ENCODE data around the gene TXNL4A.

TXNL4A gene

GRCh38 chr18:79947881-79948610, 40.3 kb downstream of the TXNL4A start:
- FAIRE-seq (peak; percentile 82), DNase-seq (ENCODE audit: insufficient read length, low spot score) (no peak)
- TF ChIP-seq CTCF (IDR thresholded peaks at IDR 0.05; ENCODE audit: insufficient read depth, missing control alignments) = no peak

- DNase-seq (ENCODE audit: insufficient read length, low spot score) (no peak), FAIRE-seq (peak; percentile 84)
- TF ChIP-seq CTCF (IDR thresholded peaks at IDR 0.05; ENCODE audit: insufficient read depth, missing control alignments) = no peak
These were observed 41.2 kb downstream of the TXNL4A start for GRCh38 chr18:79947054-79947755.

GRCh38 chr18:79945118-79946042, 43.0 kb downstream of the TXNL4A start:
- peak; percentile 60 for FAIRE-seq
- DNase-seq (ENCODE audit: insufficient read length, low spot score) = no peak
- TF ChIP-seq CTCF (IDR thresholded peaks at IDR 0.05; ENCODE audit: insufficient read depth, missing control alignments) = no peak

GRCh38 chr18:79944746-79945117, 43.6 kb downstream of the TXNL4A start:
- FAIRE-seq (no peak), DNase-seq (ENCODE audit: insufficient read length, low spot score) (no peak)
- no peak for TF ChIP-seq CTCF (IDR thresholded peaks at IDR 0.05; ENCODE audit: insufficient read depth, missing control alignments)

GRCh38 chr18:79944126-79944731, 44.1 kb downstream of the TXNL4A start:
- DNase-seq (ENCODE audit: insufficient read length, low spot score) = no peak
- no peak for FAIRE-seq
- TF ChIP-seq CTCF (IDR thresholded peaks at IDR 0.05; ENCODE audit: insufficient read depth, missing control alignments) = no peak

- DNase-seq (ENCODE audit: insufficient read length, low spot score) (no peak), FAIRE-seq (no peak)
- TF ChIP-seq CTCF (IDR thresholded peaks at IDR 0.05; ENCODE audit: insufficient read depth, missing control alignments) = no peak
These were observed 44.7 kb downstream of the TXNL4A start for GRCh38 chr18:79943608-79944125.
